GM10266 (cell line): ENCODE data around the gene WDR26.
"Not testable (repeated sequence)": the region's sequence is repeated elsewhere in the genome, so short reads cannot be mapped to it uniquely, and the experiment has no call there.

Experiments
- DNase-seq: peaks from one replicate; pipeline ENCODE4 v3.0.0; 2012; ENCODE audit errors: extremely low spot score
- TF ChIP-seq, protein P1 (sequence below): IDR thresholded peaks from 2 replicates; pipeline ENCODE4 v1.5.1; 2012; ENCODE audit warnings: mild to moderate bottlenecking, low read depth; ENCODE audit not compliant: control insufficient read depth, insufficient read depth; ENCODE audit errors: missing control alignments

The WDR26 gene

DNA sequence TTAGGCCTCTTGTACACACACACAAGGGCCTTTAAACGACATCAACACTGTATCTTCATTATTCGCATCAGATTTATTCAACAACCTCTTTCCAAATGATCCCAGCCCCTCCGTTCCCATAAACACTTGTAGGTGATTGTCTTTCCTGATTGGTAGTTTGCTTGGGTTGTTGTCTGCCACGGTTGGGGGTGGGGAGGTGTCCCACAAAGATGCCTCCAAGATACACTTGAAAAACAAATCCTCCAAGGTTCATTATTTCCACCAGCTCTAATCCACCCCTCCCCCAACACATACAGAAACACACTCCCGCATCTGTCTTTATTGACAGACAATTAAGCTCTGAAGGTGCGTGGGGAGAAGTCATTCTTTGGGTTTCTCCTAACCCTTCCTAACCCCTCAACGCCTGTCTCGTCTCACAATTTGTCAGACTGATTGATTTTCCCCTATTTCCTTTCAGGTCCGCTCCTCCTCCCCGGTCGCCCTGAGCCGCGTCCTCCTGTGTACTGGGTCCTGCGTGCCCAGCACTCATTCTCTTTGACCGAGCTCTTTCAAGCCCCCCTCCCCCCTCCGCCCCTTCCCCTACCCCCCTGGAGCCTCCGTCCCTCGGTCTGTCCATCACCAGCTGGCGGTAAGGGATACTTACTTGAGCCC is 1.4 kb downstream of the WDR26 start:
- TF ChIP-seq, protein P1, sequence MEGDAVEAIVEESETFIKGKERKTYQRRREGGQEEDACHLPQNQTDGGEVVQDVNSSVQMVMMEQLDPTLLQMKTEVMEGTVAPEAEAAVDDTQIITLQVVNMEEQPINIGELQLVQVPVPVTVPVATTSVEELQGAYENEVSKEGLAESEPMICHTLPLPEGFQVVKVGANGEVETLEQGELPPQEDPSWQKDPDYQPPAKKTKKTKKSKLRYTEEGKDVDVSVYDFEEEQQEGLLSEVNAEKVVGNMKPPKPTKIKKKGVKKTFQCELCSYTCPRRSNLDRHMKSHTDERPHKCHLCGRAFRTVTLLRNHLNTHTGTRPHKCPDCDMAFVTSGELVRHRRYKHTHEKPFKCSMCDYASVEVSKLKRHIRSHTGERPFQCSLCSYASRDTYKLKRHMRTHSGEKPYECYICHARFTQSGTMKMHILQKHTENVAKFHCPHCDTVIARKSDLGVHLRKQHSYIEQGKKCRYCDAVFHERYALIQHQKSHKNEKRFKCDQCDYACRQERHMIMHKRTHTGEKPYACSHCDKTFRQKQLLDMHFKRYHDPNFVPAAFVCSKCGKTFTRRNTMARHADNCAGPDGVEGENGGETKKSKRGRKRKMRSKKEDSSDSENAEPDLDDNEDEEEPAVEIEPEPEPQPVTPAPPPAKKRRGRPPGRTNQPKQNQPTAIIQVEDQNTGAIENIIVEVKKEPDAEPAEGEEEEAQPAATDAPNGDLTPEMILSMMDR, result no peak
- no peak for DNase-seq

- DNase-seq, result peak; percentile 33
- TF ChIP-seq, protein P1, result no peak
These were observed 1.9 kb downstream of the WDR26 start for GRCh38 chr1:224432672-224433040.

GRCh38 chr1:224432146-224432545 is 2.5 kb downstream of the WDR26 start:
- DNase-seq, result no peak
- TF ChIP-seq, protein P1, result no peak

GRCh38 chr1:224431726-224432125 is 2.9 kb downstream of the WDR26 start:
- no peak for DNase-seq
- TF ChIP-seq, protein P1, result no peak

- DNase-seq, result peak; percentile 55
- TF ChIP-seq, protein P1, result no peak
These were observed 4.0 kb downstream of the WDR26 start for GRCh38 chr1:224430511-224431113.

GRCh38 chr1:224429616-224430326 is 4.8 kb downstream of the WDR26 start:
- no peak for DNase-seq
- TF ChIP-seq, protein P1, result no peak

DNA sequence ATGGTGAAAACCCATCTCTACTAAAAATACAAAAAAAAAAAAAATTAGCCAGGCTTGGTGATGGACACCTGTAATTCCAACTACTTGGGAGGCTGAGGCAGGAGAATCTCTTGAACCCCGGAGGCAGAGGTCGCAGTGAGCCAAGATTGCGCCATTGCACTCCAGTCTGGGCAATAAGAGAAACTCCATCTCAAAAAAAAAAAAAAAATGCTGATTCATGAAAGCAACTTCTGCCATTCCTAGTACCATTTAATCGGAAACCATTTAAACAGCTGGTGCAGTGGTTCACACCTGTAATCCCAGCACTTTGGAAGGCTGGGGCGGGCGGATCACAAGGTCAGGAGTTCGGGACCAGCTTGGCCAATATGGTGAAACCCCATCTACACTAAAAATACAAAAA is 5.9 kb downstream of the WDR26 start:
- DNase-seq, result not testable (repeated sequence)
